Lung (tissue), 12 donors: Measurements from ENCODE around the gene EYA4. TPM values are rescaled to one million over a fixed set of nuclear protein-coding genes. Genes with fewer than 3 reads are reported as not detected.

Experiments used
- ATAC-seq: fragments of 200-7000 bp; cut with Tn5 transposase; one replicate; pipeline ENCODE4 v1.9.1; 2020; ENCODE audit warnings: moderate number of reproducible peaks; ENCODE audit not compliant: insufficient read depth, low FRiP score
- DNase-seq, 3 donors: peaks; one replicate each; pipeline ENCODE4 v3.0.0-alpha.2; 2013 to 2017
- H3K27ac ChIP-seq, 2 donors: one replicate each; pipeline ENCODE4 v1.5.1; 2013; ENCODE audit warnings: mild to moderate bottlenecking in 2 of 2, moderate library complexity in 2 of 2, control low read depth in 1 of 2, inconsistent platforms in 1 of 2, low read depth in 1 of 2, low read length in 1 of 2
- H3K27me3 ChIP-seq, 3 donors: one replicate each; pipeline ENCODE4 v1.5.1; 2013; ENCODE audit warnings: low read length in 2 of 3; ENCODE audit not compliant: control insufficient read depth in 3 of 3, insufficient read depth in 3 of 3
- H3K36me3 ChIP-seq, 4 donors: one replicate each; pipeline ENCODE4 v1.5.1; 2013; ENCODE audit warnings: low read length in 4 of 4, mild to moderate bottlenecking in 1 of 4, moderate library complexity in 1 of 4; ENCODE audit not compliant: control insufficient read depth in 4 of 4, insufficient read depth in 4 of 4
- H3K4me1 ChIP-seq, 5 donors: one replicate each; pipeline ENCODE4 v1.5.1; 2013; ENCODE audit warnings: low read length in 5 of 5, mild to moderate bottlenecking in 2 of 5, moderate library complexity in 1 of 5; ENCODE audit not compliant: control insufficient read depth in 5 of 5, insufficient read depth in 5 of 5
- H3K4me3 ChIP-seq: one replicate; pipeline ENCODE4 v1.5.1; 2013; ENCODE audit warnings: mild to moderate bottlenecking, control low read depth, moderate library complexity
- H3K9ac ChIP-seq, 2 donors: one replicate each; pipeline ENCODE4 v1.5.1; 2013; ENCODE audit warnings: low read length in 2 of 2, control low read depth in 1 of 2; ENCODE audit not compliant: insufficient read depth in 1 of 2
- H3K9me3 ChIP-seq, 4 donors: one replicate each; pipeline ENCODE4 v1.5.1; 2013; ENCODE audit warnings: low read length in 3 of 4, mild to moderate bottlenecking in 1 of 4, moderate library complexity in 1 of 4; ENCODE audit not compliant: control insufficient read depth in 4 of 4, insufficient read depth in 3 of 4
- CTCF ChIP-seq: IDR thresholded peaks from 2 replicates; pipeline ENCODE4 v1.5.1; 2012; ENCODE audit warnings: mild to moderate bottlenecking; ENCODE audit errors: control extremely low read depth, extremely low read depth
- WGBS, 2 donors: extraction: QIAGEN DNeasy Blood & Tissue Kit; methylation state at CpG; one replicate each; pipeline ENCODE4 v1.1.7; 2013; 5-methylcytosine and 5-hydroxymethylcytosine counted together
- polyA plus RNA-seq, 2 donors: library from polyadenylated mRNA; stranded (reverse); fragments of 200-250 nt; gene quantifications; one replicate each; pipeline ENCODE4 v1.2.1, GENCODE V29; 2013
- total RNA-seq, 2 donors: library from RNA; depleted of rRNA in 1 of 2; stranded (reverse); fragments of >200 nt in 1 of 2; gene quantifications; one replicate each; pipeline ENCODE4 v1.2.1, GENCODE V29; 2014 to 2021
- donor health status: control.
- donor health status: control.
- donor health status: Bipolar disorder and iron deficiency.
- donor health status: healthy.
- donor health status: DM: yes; HTN: yes; CAD: no.

EYA4 gene
- total and polyA plus RNA-seq, 4 donors = 0.49 to 7.4 (median 2.2) TPM

- Histone ChIP-seq H3K27me3 (no peaks in the 10 kb centered on the region), H3K9me3 (no peaks in the 10 kb centered on the region), H3K4me3 (no peak overlapping the region), H3K27ac (no peak overlapping the region), H3K9ac (no peak overlapping the region), H3K36me3 (no peaks in the 10 kb centered on the region), H3K4me1 (peaks cover 0 to 6% (median 0%) of the 10 kb centered on the region in 5 donors)
- ATAC-seq = no peak
- 40 to 79% methylated on average over 1 of the region's 1 CpG for WGBS, 2 donors
- TF ChIP-seq CTCF = no peak
- no peak for DNase-seq
These were observed 222.6 kb downstream of the EYA4 start for GRCh38 chr6:133463790-133464189.

- DNase-seq (no peak), ATAC-seq (no peak)
- no peak for TF ChIP-seq CTCF
- H3K27ac ChIP-seq = no peak overlapping the region
- H3K4me1 ChIP-seq = peaks cover 0 to 2% (median 0%) of the 10 kb centered on the region in 5 donors
- no peaks in the 10 kb centered on the region for H3K9me3 ChIP-seq
- H3K27me3 ChIP-seq = no peaks in the 10 kb centered on the region
- WGBS, 2 donors = 68 to 86% methylated on average over 4 of the region's 4 CpGs
- no peak overlapping the region for H3K4me3 ChIP-seq
- no peak overlapping the region for H3K9ac ChIP-seq
- H3K36me3 ChIP-seq = no peaks in the 10 kb centered on the region
These were observed 225.5 kb downstream of the EYA4 start for GRCh38 chr6:133466680-133467079.

GRCh38 chr6:133467231-133467981 is 226.2 kb downstream of the EYA4 start:
- no peak overlapping the region for H3K27ac ChIP-seq
- ATAC-seq (no peak), DNase-seq (no peak)
- H3K4me3 ChIP-seq = no peak overlapping the region
- no peak for TF ChIP-seq CTCF
- H3K9ac ChIP-seq = no peak overlapping the region
- no peaks in the 10 kb centered on the region for H3K27me3 ChIP-seq
- no peaks in the 10 kb centered on the region for H3K9me3 ChIP-seq
- H3K4me1 ChIP-seq = peaks cover 0 to 2% (median 0%) of the 10 kb centered on the region in 5 donors
- H3K36me3 ChIP-seq = no peaks in the 10 kb centered on the region

- 76 to 78% methylated on average over 2 of the region's 2 CpGs for WGBS, 2 donors
- H3K4me1 ChIP-seq = peaks cover 0 to 2% (median 0%) of the 10 kb centered on the region in 5 donors
- H3K9me3 ChIP-seq = no peaks in the 10 kb centered on the region
- TF ChIP-seq CTCF = no peak
- no peak overlapping the region for H3K9ac ChIP-seq
- no peak overlapping the region for H3K27ac ChIP-seq
- no peaks in the 10 kb centered on the region for H3K27me3 ChIP-seq
- ATAC-seq (no peak), DNase-seq (no peak)
- H3K4me3 ChIP-seq = no peak overlapping the region
- no peaks in the 10 kb centered on the region for H3K36me3 ChIP-seq
These were observed 226.8 kb downstream of the EYA4 start for GRCh38 chr6:133467982-133468380.
